DMS53 treated with DMSO at 0.1 percent for 48 hours (cell line): ENCODE data around the gene PRSS23.

Source experiments
- DNase-seq: peaks from one replicate; lab custom pipeline; 2025; ENCODE audit not compliant: unreplicated experiment; lab: John Stamatoyannopoulos, UW

The PRSS23 gene

GRCh38 chr11:86790195-86790725 is 10.1 kb upstream of the PRSS23 start:
- no peak for DNase-seq

GRCh38 chr11:86790867-86791849 is 9.2 kb upstream of the PRSS23 start:
- DNase-seq, result no peak

- DNase-seq, result no peak
These were observed 8.2 kb upstream of the PRSS23 start for GRCh38 chr11:86792150-86792549.

- DNase-seq, result no peak
These were observed 7.0 kb upstream of the PRSS23 start for GRCh38 chr11:86793307-86793706.

- DNase-seq, result no peak
These were observed 4.8 kb upstream of the PRSS23 start for GRCh38 chr11:86795511-86795910.

- DNase-seq, result no peak
These were observed 4.4 kb upstream of the PRSS23 start for GRCh38 chr11:86795949-86796348.

GRCh38 chr11:86797133-86797532 is 3.2 kb upstream of the PRSS23 start:
- DNase-seq, result no peak

GRCh38 chr11:86798988-86799387 is 1.4 kb upstream of the PRSS23 start:
- DNase-seq, result no peak

- no peak for DNase-seq
These were observed 664 bp upstream of the PRSS23 start for GRCh38 chr11:86799680-86800075.

GRCh38 chr11:86800960-86801272 is 574 bp downstream of the PRSS23 start:
- no peak for DNase-seq

GRCh38 chr11:86801364-86801763 is 1.0 kb downstream of the PRSS23 start:
- no peak for DNase-seq

GRCh38 chr11:86802146-86802545 is 1.8 kb downstream of the PRSS23 start:
- no peak for DNase-seq

- DNase-seq, result peak; percentile 81
These were observed 2.3 kb downstream of the PRSS23 start for GRCh38 chr11:86802601-86803051.

GRCh38 chr11:86803136-86804045 is 3.0 kb downstream of the PRSS23 start:
- no peak for DNase-seq

GRCh38 chr11:86804951-86805350 is 4.6 kb downstream of the PRSS23 start:
- no peak for DNase-seq

GRCh38 chr11:86805873-86806310 is 5.5 kb downstream of the PRSS23 start:
- no peak for DNase-seq

- DNase-seq, result no peak
These were observed 6.6 kb downstream of the PRSS23 start for GRCh38 chr11:86806903-86807302.

- DNase-seq, result no peak
These were observed 7.0 kb downstream of the PRSS23 start for GRCh38 chr11:86807360-86807759.

GRCh38 chr11:86809561-86809960 is 9.2 kb downstream of the PRSS23 start:
- DNase-seq, result no peak

GRCh38 chr11:86810288-86810687 is 9.9 kb downstream of the PRSS23 start:
- DNase-seq, result no peak

GRCh38 chr11:86811637-86812321 is 11.4 kb downstream of the PRSS23 start:
- DNase-seq, result peak; percentile 88
